ENCODE results near the gene TESPA1.
A peak's percentile ranks its signal among the peaks of the same experiment; 100 is the strongest.
"Not testable (repeated sequence)": the region's sequence is repeated elsewhere in the genome, so short reads cannot be mapped to it uniquely, and the experiment has no call there.

Gene TESPA1

DNA sequence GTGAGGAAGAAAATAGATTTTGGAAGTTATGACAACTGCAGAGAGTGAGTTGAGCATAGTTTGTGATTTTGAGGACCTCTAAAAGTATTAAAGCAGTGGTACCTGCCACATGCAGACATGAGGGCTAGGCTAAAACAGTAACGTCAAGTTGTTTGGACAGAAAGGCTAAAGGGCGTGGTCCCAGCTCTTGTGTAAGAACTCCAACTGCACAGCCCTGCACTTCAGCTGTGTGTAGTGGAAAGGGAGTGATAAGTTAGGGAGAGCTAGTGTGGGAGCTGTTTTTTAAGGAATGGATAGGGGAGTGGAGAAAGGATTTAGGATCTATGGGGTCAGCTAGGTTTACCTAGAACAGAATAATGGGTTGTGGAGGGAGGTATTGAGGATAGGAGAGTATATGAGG, 39.5 kb downstream of the TESPA1 start:
- DNase-seq = no peak

DNA sequence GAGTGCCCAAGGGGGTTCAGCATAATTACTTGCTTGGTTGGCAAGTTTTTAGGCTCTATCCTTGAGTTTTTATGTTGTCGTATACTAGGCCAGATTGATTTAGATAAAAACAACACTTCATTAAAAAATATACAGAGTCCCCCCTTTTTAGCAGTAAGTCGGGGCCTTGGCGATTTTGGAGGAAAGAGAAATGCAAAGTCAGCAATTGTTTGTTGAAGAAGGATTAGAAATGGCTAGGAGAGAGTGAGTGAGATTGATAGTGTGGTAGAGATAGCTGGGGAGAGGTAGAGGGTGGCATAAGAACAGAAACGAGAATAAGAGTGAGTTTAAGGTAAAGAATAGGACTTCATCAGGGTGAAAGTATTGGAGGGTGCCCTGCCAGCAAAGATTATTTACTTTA, 41.3 kb downstream of the TESPA1 start:
- DNase-seq = not testable (repeated sequence)

DNA sequence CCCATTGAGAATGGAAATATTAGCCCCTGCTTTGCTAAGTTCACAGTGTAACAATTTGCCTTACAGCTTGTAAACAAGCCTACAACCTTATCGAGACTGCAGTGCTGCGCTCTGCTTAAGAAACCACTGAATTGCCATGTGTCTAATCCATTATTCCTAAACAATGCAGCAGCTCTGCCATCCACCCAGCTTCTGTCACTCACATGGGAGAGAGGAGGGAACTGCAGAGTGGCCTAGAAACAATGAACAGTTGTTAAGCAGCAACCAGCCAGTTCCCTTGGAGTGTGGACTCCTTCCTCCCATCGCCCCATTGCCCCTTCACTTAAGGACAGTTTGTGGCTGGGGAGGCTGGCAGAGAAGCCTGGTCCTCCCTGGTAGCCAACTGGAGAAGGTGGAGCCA, 42.9 kb downstream of the TESPA1 start:
- DNase-seq = no peak

- DNase-seq = no peak
Observed at GRCh38 chr12:54940727-54941315, 43.7 kb downstream of the TESPA1 start.

DNA sequence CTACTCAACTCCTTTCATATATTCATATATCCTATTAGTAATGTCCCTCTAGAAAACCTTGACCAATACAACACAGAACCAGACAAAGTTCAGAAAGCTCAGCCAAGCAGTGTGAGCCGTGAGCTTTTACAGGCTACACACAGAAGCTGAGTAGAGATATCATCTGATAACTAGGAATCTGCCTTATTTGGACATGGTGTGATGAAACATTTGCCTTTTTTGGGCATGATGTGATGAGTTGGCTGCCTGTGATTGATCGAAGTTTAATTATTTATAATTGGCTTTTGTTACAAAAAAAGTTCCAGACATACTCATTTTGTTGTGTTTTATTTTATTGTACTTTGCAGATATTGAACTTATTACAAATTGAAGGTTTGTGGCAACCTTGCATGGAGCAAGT, 46.6 kb downstream of the TESPA1 start:
- DNase-seq = no peak

DNA sequence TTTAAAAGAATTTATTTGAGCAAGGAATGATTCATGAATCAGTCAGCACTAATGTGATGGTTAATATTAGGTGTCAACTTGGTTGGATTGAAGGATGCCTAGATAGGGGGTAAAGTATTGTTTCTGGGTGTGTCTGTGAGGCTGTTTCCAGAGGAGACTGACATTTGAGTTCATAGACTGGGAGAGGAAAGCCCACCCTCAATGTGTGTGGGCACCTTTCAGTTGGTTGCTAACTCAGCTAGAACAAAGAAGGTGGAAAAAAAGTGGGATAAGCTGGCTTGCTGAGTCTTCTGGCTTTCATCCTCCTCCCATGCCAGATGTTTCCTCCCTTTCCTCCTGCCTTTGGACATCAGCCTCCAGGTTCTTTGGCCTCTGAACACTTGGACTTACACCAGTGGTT, 47.2 kb downstream of the TESPA1 start:
- no peak for DNase-seq

GRCh38 chr12:54936736-54937135, 47.8 kb downstream of the TESPA1 start:
- no peak for DNase-seq

- DNase-seq = peak; percentile 51
Observed at GRCh38 chr12:54935235-54935951, 49.2 kb downstream of the TESPA1 start.

DNA sequence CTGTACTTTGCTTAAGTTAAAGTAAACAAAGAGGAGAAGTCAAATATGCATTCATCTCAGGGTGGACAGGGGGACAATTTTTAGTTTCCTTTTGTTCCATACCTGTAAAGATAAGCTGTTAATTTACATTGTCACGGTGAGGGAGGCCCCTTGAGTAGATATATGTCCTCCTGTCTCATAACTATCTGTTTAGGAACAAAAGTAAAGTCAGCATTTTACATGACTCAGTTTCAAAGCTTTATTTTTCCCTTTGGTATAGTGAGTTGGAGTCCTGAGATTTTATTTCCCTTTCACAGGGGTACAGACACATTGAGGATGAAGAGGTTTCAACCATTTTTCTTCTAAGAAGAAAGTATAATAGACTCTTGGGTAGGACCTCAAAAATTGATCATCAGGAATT, 50.1 kb downstream of the TESPA1 start:
- DNase-seq = no peak

- no peak for DNase-seq
Observed at GRCh38 chr12:54933376-54933775, 51.2 kb downstream of the TESPA1 start.

DNA sequence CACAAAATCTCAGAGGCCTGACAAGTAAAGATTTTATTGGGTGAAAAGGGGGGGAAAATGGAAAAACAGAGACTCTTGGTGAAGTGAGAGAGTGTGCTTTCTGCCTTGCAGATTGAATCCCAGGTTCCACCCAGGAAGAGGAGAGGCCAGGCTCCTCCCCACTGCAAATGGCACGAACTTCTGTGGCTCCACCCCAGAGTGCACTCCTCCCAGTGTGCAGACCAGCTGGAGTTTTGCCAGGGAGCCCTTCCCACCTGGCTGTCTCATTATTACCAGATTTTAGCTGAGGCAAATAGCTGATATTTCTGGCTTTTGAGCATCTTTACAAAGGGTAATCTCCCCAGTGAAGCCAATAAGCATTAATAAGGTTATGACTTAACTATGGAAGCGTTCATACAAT, 51.9 kb downstream of the TESPA1 start:
- no peak for DNase-seq

- no peak for DNase-seq
Observed at GRCh38 chr12:54932038-54932437, 52.5 kb downstream of the TESPA1 start.

- DNase-seq = no peak
Observed at GRCh38 chr12:54929998-54930397, 54.6 kb downstream of the TESPA1 start.

GRCh38 chr12:54926246-54926645, 58.3 kb downstream of the TESPA1 start:
- DNase-seq = no peak

GRCh38 chr12:54924972-54925707, 59.4 kb downstream of the TESPA1 start:
- DNase-seq = no peak

DNA sequence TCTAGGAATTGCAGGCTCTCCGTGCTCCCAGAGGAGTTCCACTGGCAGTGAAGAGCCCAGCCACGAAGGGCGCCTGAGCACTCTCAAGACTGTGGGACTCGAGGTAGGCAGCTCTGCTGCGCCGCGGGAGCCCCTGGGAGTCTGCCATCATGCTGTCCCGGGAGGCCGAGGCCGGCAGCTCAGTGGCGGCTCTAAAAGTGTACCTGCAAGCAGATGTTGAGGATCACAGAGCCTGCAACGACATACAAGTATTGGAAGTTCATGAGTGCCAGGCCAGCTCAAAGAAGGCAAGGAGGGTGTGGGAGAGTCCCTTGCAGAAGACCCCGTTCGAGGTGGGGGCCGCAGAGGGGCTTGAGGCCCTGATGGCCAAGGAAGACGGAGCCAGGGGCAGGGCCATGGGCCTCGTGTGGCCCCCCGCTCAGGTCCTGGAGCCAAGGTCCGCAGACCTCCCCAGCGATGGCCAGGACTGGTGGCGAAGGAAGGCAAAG, 67.5 kb downstream of the TESPA1 start:
- DNase-seq = no peak
